Neural cell (in vitro differentiated cells): ENCODE measurements around the gene OLFM1.

Experiments used
- CTCF ChIP-seq: fragments of 450-650 bp; IDR thresholded peaks from 2 replicates; pipeline ENCODE4 v1.5.1; 2014; ENCODE audit warnings: antibody characterized with exemption, mild to moderate bottlenecking, moderate library complexity; ENCODE audit not compliant: poor library complexity, severe bottlenecking
- EP300 ChIP-seq: fragments of 450-650 bp; conservative IDR thresholded peaks from 2 replicates; pipeline ENCODE4 v1.6.1; 2014; ENCODE audit warnings: antibody characterized with exemption, mild to moderate bottlenecking, moderate library complexity; ENCODE audit not compliant: poor library complexity, severe bottlenecking
- EZH2 ChIP-seq: fragments of 200-600, 300-800 bp; shearing (Covaris generic), sonication (generic); IDR thresholded peaks from 2 replicates; pipeline ENCODE4 v1.6.1; 2014; ENCODE audit warnings: antibody characterized with exemption, low read length, borderline replicate concordance, mild to moderate bottlenecking; ENCODE audit not compliant: insufficient read depth, poor library complexity, severe bottlenecking

GRCh38 chr9:135136481-135136880 is 49.0 kb downstream of the OLFM1 start:
- TF ChIP-seq CTCF (no peak), EZH2 (no peak), EP300 (no peak)
